ENCODE data around the gene FRMD3. TPM values are rescaled to one million over a fixed set of nuclear protein-coding genes. Genes with fewer than 3 reads are reported as not detected.
A peak's percentile ranks its signal among the peaks of the same experiment; 100 is the strongest.
"Not testable (repeated sequence)": the region's sequence is repeated elsewhere in the genome, so short reads cannot be mapped to it uniquely, and the experiment has no call there.

The FRMD3 gene
- total RNA-seq, 1 donor from 2014 or later, result 38.1 TPM

- no peak for ATAC-seq
- no peak for DNase-seq (ENCODE audit: low spot score)
- intact Hi-C loops (cut with DNase I), result loop anchor here (10.0 kb wide), 1 partner anchor 52 kb away; no protein-coding TSS in a partner anchor
Observed at GRCh38 chr9:83362341-83362995, 175.7 kb downstream of the FRMD3 start.

- no peak for ATAC-seq
- no peak for DNase-seq (ENCODE audit: low spot score)
- intact Hi-C loops (cut with DNase I), result no loop called here
Observed at GRCh38 chr9:83359039-83359438, 179.2 kb downstream of the FRMD3 start.

- ATAC-seq; DNase-seq (ENCODE audit: low spot score); intact Hi-C loops (cut with DNase I): not testable (repeated sequence)
Observed at GRCh38 chr9:83358493-83358892, 179.7 kb downstream of the FRMD3 start.

GRCh38 chr9:83355729-83356151, 182.5 kb downstream of the FRMD3 start:
- peak; percentile 81 for ATAC-seq
- intact Hi-C loops (cut with DNase I), result no loop called here
- DNase-seq (ENCODE audit: low spot score), result no peak

GRCh38 chr9:83355024-83355444, 183.2 kb downstream of the FRMD3 start:
- intact Hi-C loops (cut with DNase I), result no loop called here

GRCh38 chr9:83349031-83349430, 189.2 kb downstream of the FRMD3 start:
- ATAC-seq (no peak), DNase-seq (ENCODE audit: low spot score) (no peak)
- intact Hi-C loops (cut with DNase I), result no loop called here

More at GRCh38 chr9:83355024-83355444, 183.2 kb downstream of the FRMD3 start:
- DNase-seq (ENCODE audit: low spot score), result no peak
- peak; percentile 58 for ATAC-seq

GRCh38 chr9:83346655-83347420, 191.4 kb downstream of the FRMD3 start:
- DNase-seq (ENCODE audit: low spot score) (no peak), ATAC-seq (no peak)
- intact Hi-C loops (cut with DNase I), result no loop called here

GRCh38 chr9:83343366-83343999, 194.7 kb downstream of the FRMD3 start:
- intact Hi-C loops (cut with DNase I), result no loop called here
- ATAC-seq (no peak), DNase-seq (ENCODE audit: low spot score) (no peak)

- ATAC-seq, result no peak
- DNase-seq (ENCODE audit: low spot score), result no peak
- intact Hi-C loops (cut with DNase I), result no loop called here
Observed at GRCh38 chr9:83342731-83343130, 195.5 kb downstream of the FRMD3 start.

- intact Hi-C loops (cut with DNase I), result no loop called here
- DNase-seq (ENCODE audit: low spot score), result no peak
- no peak for ATAC-seq
Observed at GRCh38 chr9:83342006-83342405, 196.2 kb downstream of the FRMD3 start.

GRCh38 chr9:83340451-83340850, 197.8 kb downstream of the FRMD3 start:
- intact Hi-C loops (cut with DNase I), result no loop called here
- ATAC-seq, result no peak
- DNase-seq (ENCODE audit: low spot score), result no peak

GRCh38 chr9:83339435-83339834, 198.8 kb downstream of the FRMD3 start:
- DNase-seq (ENCODE audit: low spot score) (no peak), ATAC-seq (no peak)
- intact Hi-C loops (cut with DNase I), result loop anchor here (5.0 kb wide), 1 partner anchor 198 kb away; the partner anchor contains the start of gene FRMD3

GRCh38 chr9:83336706-83337105, 201.5 kb downstream of the FRMD3 start:
- intact Hi-C loops (cut with DNase I), result loop anchor here (5.0 kb wide), 1 partner anchor 201 kb away; the partner anchor contains the start of gene FRMD3
- DNase-seq (ENCODE audit: low spot score) (no peak), ATAC-seq (no peak)

GRCh38 chr9:83334320-83334719, 203.9 kb downstream of the FRMD3 start:
- ATAC-seq, result peak; percentile 94
- peak; percentile 92 for DNase-seq (ENCODE audit: low spot score)
- intact Hi-C loops (cut with DNase I), result no loop called here

- intact Hi-C loops (cut with DNase I), result no loop called here
- ATAC-seq (no peak), DNase-seq (ENCODE audit: low spot score) (no peak)
Observed at GRCh38 chr9:83330207-83331196, 207.7 kb downstream of the FRMD3 start.

- intact Hi-C loops (cut with DNase I), result no loop called here
- ATAC-seq (no peak), DNase-seq (ENCODE audit: low spot score) (no peak)
Observed at GRCh38 chr9:83327750-83328622, 210.2 kb downstream of the FRMD3 start.

- intact Hi-C loops (cut with DNase I), result no loop called here
- ATAC-seq (no peak), DNase-seq (ENCODE audit: low spot score) (no peak)
Observed at GRCh38 chr9:83327323-83327722, 210.9 kb downstream of the FRMD3 start.

GRCh38 chr9:83323148-83323547, 215.1 kb downstream of the FRMD3 start:
- DNase-seq (ENCODE audit: low spot score) (no peak), ATAC-seq (no peak)
- intact Hi-C loops (cut with DNase I), result no loop called here

Measured in sciatic nerve (tissue), 2 donors.